ENCODE measurements around the gene CAPN7.

The CAPN7 gene

GRCh38 chr3:15246186-15246585 lies 40.1 kb downstream of the CAPN7 start:
- DNase-seq (ENCODE audit: low read depth) = no peak

GRCh38 chr3:15253023-15253697 lies 47.1 kb downstream of the CAPN7 start:
- no peak for DNase-seq (ENCODE audit: low read depth)

GRCh38 chr3:15255215-15255614 lies 49.2 kb downstream of the CAPN7 start:
- DNase-seq (ENCODE audit: low read depth) = no peak

GRCh38 chr3:15256861-15257341 lies 50.9 kb downstream of the CAPN7 start:
- DNase-seq (ENCODE audit: low read depth) = no peak

- no peak for DNase-seq (ENCODE audit: low read depth)
Observed at GRCh38 chr3:15258720-15259119, 52.7 kb downstream of the CAPN7 start.

- DNase-seq (ENCODE audit: low read depth) = no peak
Observed at GRCh38 chr3:15260531-15260930, 54.5 kb downstream of the CAPN7 start.

- no peak for DNase-seq (ENCODE audit: low read depth)
Observed at GRCh38 chr3:15261274-15261673, 55.2 kb downstream of the CAPN7 start.

- no peak for DNase-seq (ENCODE audit: low read depth)
Observed at GRCh38 chr3:15262021-15262420, 56.0 kb downstream of the CAPN7 start.

GRCh38 chr3:15263120-15263519 lies 57.1 kb downstream of the CAPN7 start:
- no peak for DNase-seq (ENCODE audit: low read depth)

- DNase-seq (ENCODE audit: low read depth) = no peak
Observed at GRCh38 chr3:15263926-15264325, 57.9 kb downstream of the CAPN7 start.

GRCh38 chr3:15264486-15264885 lies 58.4 kb downstream of the CAPN7 start:
- no peak for DNase-seq (ENCODE audit: low read depth)

- no peak for DNase-seq (ENCODE audit: low read depth)
Observed at GRCh38 chr3:15265655-15266509, 59.8 kb downstream of the CAPN7 start.

GRCh38 chr3:15266510-15267376 lies 60.7 kb downstream of the CAPN7 start:
- DNase-seq (ENCODE audit: low read depth) = no peak

- DNase-seq (ENCODE audit: low read depth) = no peak
Observed at GRCh38 chr3:15267502-15267901, 61.5 kb downstream of the CAPN7 start.

GRCh38 chr3:15268033-15268631 lies 62.1 kb downstream of the CAPN7 start:
- peak; percentile 65 for DNase-seq (ENCODE audit: low read depth)

- peak; percentile 63 for DNase-seq (ENCODE audit: low read depth)
Observed at GRCh38 chr3:15269091-15269989, 63.3 kb downstream of the CAPN7 start.

GRCh38 chr3:15271030-15271429 lies 65.0 kb downstream of the CAPN7 start:
- no peak for DNase-seq (ENCODE audit: low read depth)

GRCh38 chr3:15271785-15272381 lies 65.8 kb downstream of the CAPN7 start:
- peak; percentile 51 for DNase-seq (ENCODE audit: low read depth)

GRCh38 chr3:15272426-15273196 lies 66.6 kb downstream of the CAPN7 start:
- no peak for DNase-seq (ENCODE audit: low read depth)

GRCh38 chr3:15273227-15273626 lies 67.2 kb downstream of the CAPN7 start:
- no peak for DNase-seq (ENCODE audit: low read depth)
